Cardiac septum (tissue), 1 donor: ENCODE results near the gene SLC35B2. TPM values are rescaled to one million over a fixed set of nuclear protein-coding genes. Genes with fewer than 3 reads are reported as not detected.

Experiments used
- DNase-seq: peaks from one replicate; pipeline ENCODE4 v3.0.0-alpha.2; 2020; ENCODE audit warnings: low spot score
- intact Hi-C: fragments of 100-400 bp; cut with DNase I; formaldehyde crosslinking; loops from one replicate; pipeline ENCODE4 v1.14.0; 2022
- total RNA-seq: library from RNA; stranded (reverse); fragmentation: NEBNext Ultra II Directional; extraction: Animal tissue kit (Norgen Biotek cat#: 25700); gene quantifications from one replicate; pipeline ENCODE4 v1.2.1, GENCODE V29; 2021
- donor health status: DM: no; HTN: no; CAD: no.

The SLC35B2 gene
- total RNA-seq, 1 donor from 2014 or later, result 23.2 TPM

GRCh38 chr6:44217332-44218143 is 39.8 kb downstream of the SLC35B2 start:
- intact Hi-C loops, result no loop called here
- DNase-seq, result peak; percentile 78

DNA sequence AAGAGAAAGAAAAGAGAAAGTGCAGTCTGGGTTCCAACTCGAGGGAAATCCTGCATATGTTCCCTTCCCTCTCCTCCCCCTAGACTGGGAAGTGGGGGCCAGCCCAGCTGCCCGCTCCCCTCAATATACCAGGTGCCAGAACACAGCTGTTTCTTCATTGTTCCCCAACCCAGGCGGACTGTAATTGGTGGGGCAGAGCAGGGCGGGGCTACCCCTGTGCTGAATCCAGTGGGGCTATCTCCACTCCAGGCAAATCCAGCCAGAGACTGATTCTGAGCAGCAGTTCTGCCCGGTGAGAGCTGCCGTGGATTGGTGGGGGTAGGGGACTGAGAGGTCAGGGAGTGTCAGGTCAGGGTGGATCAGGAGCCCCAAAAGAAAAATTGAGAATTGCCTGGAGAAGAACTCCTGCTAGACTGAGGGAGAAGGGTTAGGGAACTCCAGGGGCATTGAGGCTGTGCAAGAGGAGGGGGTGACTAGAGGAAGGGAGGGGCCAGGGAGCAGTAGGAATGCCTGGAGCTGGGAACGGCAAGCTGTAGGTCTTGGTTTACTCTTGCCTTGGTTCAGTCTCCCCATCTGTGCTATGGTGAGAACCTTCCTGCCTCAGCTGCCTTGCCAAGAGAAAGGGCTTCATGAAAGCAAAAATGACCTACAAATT is 40.5 kb downstream of the SLC35B2 start, which contains the start of gene MYMX:
Gene MYMX, plus strand, starts transcription at position 250 of the 655 bp plus-strand sequence. CDS start 546 bp downstream, outside the sequence.
- peak; percentile 66 for DNase-seq
- intact Hi-C loops, result no loop called here

- no peak for DNase-seq
- intact Hi-C loops, result no loop called here
Measured at GRCh38 chr6:44214307-44214706, 43.0 kb downstream of the SLC35B2 start.

GRCh38 chr6:44211284-44211683 is 46.0 kb downstream of the SLC35B2 start:
- no peak for DNase-seq
- intact Hi-C loops, result no loop called here

- intact Hi-C loops, result no loop called here
- DNase-seq, result peak; percentile 3
Measured at GRCh38 chr6:44207966-44208365, 49.4 kb downstream of the SLC35B2 start.

Other genes starting within 250 kb of the SLC35B2 start
- 36.7 TPM for gene MRPL14, start 130.1 kb downstream of the SLC35B2 start, total RNA-seq
- 39.6 TPM for gene TMEM63B, start 130.0 kb downstream of the SLC35B2 start, total RNA-seq
- gene CAPN11, start 98.7 kb downstream of the SLC35B2 start, total RNA-seq, result 0.78 TPM
- 0.30 TPM for gene MYMX, start 40.6 kb downstream of the SLC35B2 start, total RNA-seq
- gene SLC29A1, start 33.9 kb downstream of the SLC35B2 start, total RNA-seq, result 105 TPM
- 873 TPM for gene HSP90AB1, start 10.4 kb downstream of the SLC35B2 start, total RNA-seq
- 4.7 TPM for gene NFKBIE, start 8.0 kb upstream of the SLC35B2 start, total RNA-seq
- gene TMEM151B, start 12.9 kb upstream of the SLC35B2 start, total RNA-seq, result 0.08 TPM
- 7.8 TPM for gene AARS2, start 55.8 kb upstream of the SLC35B2 start, total RNA-seq
- not detected for gene SPATS1, start 85.1 kb upstream of the SLC35B2 start, total RNA-seq
- 20.7 TPM for gene CDC5L, start 130.2 kb upstream of the SLC35B2 start, total RNA-seq